Ammon's horn (tissue), 1 donor: ENCODE results near the gene MMRN1.

Source experiments
- DNase-seq: peaks from one replicate; pipeline ENCODE4 v3.0.0-alpha.2; 2016; ENCODE audit warnings: low spot score

MMRN1 gene

DNA sequence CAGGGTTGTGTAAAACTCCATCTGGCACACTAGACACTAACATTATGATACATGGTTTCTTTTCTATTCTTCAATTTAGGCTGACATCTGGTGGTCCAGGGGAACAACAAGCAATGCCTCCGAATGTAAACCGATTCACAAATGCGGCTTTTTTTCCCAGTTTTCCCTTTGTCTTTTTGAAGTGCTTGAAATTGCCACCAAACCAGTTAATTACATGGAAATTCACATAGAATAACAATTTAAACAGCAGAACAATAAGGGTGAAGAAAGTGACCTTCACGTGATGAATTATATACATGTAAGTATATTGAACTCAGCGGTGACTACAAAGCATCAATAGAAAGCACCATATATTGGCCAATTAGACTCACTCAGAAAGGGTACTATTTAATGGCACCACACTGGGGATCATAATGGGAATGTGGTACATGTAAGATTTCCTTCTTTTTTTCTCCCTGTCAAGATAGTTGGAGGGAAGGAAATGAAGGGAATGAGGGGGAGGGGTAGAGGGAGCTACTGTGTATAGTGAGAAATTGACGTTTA, 103.9 kb downstream of the MMRN1 start:
- DNase-seq = peak; percentile 2

DNA sequence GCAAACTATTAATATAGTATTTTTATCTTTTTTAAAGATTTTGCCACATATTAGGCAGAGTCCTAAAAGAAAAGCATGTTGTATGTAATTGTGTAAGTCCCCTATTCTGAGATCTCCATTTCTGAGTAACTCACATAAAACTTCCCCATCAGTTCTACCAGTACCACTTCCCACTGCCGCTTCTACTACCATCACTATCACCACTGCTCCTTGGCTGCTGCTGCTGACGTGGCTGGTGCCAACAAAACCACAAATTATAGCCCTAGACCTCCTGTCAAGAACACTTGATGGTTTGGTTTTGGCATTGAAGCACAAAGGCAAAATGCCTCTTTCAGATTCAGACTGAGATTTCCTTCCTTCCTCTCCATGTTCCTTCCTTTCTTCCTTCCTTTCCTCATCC, 106.4 kb downstream of the MMRN1 start:
- DNase-seq = no peak

DNA sequence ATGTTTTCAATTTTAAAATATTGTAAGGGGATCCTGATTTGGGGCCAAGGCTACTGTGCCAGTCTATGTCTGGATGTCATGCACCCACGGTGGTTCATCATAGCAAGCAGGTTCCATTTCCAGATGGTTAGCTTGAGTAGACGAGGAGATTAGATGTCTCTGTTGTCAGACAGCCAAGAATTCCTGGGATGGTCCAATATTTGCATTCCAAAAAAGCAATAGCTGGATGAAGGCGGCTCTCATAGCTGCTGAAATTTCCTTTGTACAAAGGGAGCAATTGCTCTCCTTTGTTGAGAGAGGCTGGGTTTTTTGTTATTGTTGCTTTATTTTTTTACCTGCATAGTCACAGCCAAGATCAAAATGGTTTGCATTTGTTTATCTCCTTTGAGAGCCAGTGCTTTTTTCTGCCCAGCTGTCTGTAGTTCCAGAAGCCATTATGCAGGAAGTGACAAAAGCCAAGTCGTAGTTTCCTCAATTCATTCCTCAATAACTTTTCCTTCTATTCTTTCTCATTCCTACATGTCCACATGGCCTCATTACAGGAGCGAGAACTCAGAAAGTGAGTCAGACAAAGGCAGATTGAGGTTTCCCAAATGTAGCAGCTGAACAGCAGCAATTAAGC, 107.9 kb downstream of the MMRN1 start:
- peak; percentile 18 for DNase-seq
